HEK293 (cell line): Measurements from ENCODE around the gene RBMS3.

ENCODE experiments used
- GLI2 ChIP-seq: fragments of 450-650 bp; formaldehyde crosslinking; IDR thresholded peaks from 2 replicates; pipeline ENCODE4; 2017; ENCODE audit warnings: missing biosample characterization, missing genetic modification characterization, low read depth, borderline replicate concordance
- KLF7 ChIP-seq: fragments of 450-650 bp; formaldehyde crosslinking; IDR thresholded peaks from 2 replicates; pipeline ENCODE4 v1.5.1; 2016; ENCODE audit warnings: missing biosample characterization, missing genetic modification characterization, borderline replicate concordance
- SP2 ChIP-seq: fragments of 450-650 bp; formaldehyde crosslinking; IDR thresholded peaks from 2 replicates; pipeline ENCODE4 v1.5.1; 2016; ENCODE audit warnings: missing biosample characterization, missing genetic modification characterization
- ZBTB21 ChIP-seq: fragments of 450-650 bp; formaldehyde crosslinking; IDR thresholded peaks from 2 replicates; pipeline ENCODE4 v1.5.1; 2017; ENCODE audit warnings: missing biosample characterization, missing genetic modification characterization
- ZBTB7A ChIP-seq: fragments of 450-650 bp; formaldehyde crosslinking; IDR thresholded peaks from 2 replicates; pipeline ENCODE4 v1.5.1; 2016; ENCODE audit warnings: low read depth, missing biosample characterization, missing genetic modification characterization
- ZBTB8A ChIP-seq: fragments of 450-650 bp; formaldehyde crosslinking; IDR thresholded peaks from 2 replicates; pipeline ENCODE4 v1.5.1; 2016; ENCODE audit warnings: missing biosample characterization, missing genetic modification characterization
- ZNF416 ChIP-seq: fragments of 450-650 bp; formaldehyde crosslinking; IDR thresholded peaks from 2 replicates; pipeline ENCODE4 v1.5.1; 2016; ENCODE audit warnings: missing biosample characterization, missing genetic modification characterization
- ZNF624 ChIP-seq: fragments of 450-650 bp; formaldehyde crosslinking; IDR thresholded peaks from 2 replicates; pipeline ENCODE4 v1.5.1; 2017; ENCODE audit warnings: missing biosample characterization, missing genetic modification characterization
- TF ChIP-seq, protein P1 (sequence below): fragments of 450-650 bp; formaldehyde crosslinking; IDR thresholded peaks from 2 replicates; pipeline ENCODE4 v1.5.1; 2016; ENCODE audit warnings: missing biosample characterization, missing genetic modification characterization
- TF ChIP-seq, protein P2 (sequence below): fragments of 450-650 bp; IDR thresholded peaks from 2 replicates; pipeline ENCODE4 v1.5.1; 2018; ENCODE audit warnings: missing biosample characterization, mild to moderate bottlenecking, missing genetic modification characterization

DNA sequence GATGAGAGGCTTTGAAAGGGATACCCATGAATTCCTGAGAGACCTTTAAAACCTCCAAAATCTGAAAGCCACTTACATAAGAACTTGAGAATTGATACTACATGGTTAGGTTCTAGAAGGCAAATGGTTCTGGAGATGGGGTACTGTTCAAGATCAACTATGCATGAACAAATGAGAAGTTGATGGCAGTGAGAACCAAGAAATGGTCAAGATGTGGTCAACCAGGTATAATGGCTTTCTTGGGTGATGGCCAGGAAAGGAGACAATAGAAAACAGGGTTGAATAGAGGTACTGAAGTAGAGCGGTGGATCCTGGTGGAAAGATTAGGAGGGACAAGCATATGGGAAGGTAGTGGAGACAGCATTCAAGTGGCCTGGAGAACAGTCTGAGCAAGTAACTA is 200.4 kb downstream of the RBMS3 start:
- TF ChIP-seq, protein P1, sequence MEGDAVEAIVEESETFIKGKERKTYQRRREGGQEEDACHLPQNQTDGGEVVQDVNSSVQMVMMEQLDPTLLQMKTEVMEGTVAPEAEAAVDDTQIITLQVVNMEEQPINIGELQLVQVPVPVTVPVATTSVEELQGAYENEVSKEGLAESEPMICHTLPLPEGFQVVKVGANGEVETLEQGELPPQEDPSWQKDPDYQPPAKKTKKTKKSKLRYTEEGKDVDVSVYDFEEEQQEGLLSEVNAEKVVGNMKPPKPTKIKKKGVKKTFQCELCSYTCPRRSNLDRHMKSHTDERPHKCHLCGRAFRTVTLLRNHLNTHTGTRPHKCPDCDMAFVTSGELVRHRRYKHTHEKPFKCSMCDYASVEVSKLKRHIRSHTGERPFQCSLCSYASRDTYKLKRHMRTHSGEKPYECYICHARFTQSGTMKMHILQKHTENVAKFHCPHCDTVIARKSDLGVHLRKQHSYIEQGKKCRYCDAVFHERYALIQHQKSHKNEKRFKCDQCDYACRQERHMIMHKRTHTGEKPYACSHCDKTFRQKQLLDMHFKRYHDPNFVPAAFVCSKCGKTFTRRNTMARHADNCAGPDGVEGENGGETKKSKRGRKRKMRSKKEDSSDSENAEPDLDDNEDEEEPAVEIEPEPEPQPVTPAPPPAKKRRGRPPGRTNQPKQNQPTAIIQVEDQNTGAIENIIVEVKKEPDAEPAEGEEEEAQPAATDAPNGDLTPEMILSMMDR (tag by site-specific recombination): no peak
- no peak for TF ChIP-seq ZBTB7A (tag by site-specific recombination)
- no peak for TF ChIP-seq GLI2 (tag by site-specific recombination)
- no peak for TF ChIP-seq ZBTB21 (tag by site-specific recombination)
- no peak for TF ChIP-seq ZNF416 (tag by site-specific recombination)
- no peak for TF ChIP-seq SP2 (tag by site-specific recombination)
- TF ChIP-seq, protein P2, sequence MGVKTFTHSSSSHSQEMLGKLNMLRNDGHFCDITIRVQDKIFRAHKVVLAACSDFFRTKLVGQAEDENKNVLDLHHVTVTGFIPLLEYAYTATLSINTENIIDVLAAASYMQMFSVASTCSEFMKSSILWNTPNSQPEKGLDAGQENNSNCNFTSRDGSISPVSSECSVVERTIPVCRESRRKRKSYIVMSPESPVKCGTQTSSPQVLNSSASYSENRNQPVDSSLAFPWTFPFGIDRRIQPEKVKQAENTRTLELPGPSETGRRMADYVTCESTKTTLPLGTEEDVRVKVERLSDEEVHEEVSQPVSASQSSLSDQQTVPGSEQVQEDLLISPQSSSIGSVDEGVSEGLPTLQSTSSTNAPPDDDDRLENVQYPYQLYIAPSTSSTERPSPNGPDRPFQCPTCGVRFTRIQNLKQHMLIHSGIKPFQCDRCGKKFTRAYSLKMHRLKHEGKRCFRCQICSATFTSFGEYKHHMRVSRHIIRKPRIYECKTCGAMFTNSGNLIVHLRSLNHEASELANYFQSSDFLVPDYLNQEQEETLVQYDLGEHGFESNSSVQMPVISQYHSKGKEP: no peak
- no peak for TF ChIP-seq ZBTB8A (tag by site-specific recombination)
- no peak for TF ChIP-seq KLF7 (tag by site-specific recombination)
- no peak for TF ChIP-seq ZNF624 (tag by site-specific recombination)
